ENCODE results near the gene GASK1A.
"Not testable (repeated sequence)": the region's sequence is repeated elsewhere in the genome, so short reads cannot be mapped to it uniquely, and the experiment has no call there.

The GASK1A gene

GRCh38 chr3:43034911-43035310 lies 55.8 kb downstream of the GASK1A start:
- no peak for DNase-seq

GRCh38 chr3:43035801-43036365 lies 56.8 kb downstream of the GASK1A start:
- DNase-seq, result no peak

- no peak for DNase-seq
Observed at GRCh38 chr3:43036621-43037423, 57.7 kb downstream of the GASK1A start.

- peak; percentile 38 for DNase-seq
Observed at GRCh38 chr3:43038010-43038409, 58.9 kb downstream of the GASK1A start.

- no peak for DNase-seq
Observed at GRCh38 chr3:43041517-43041916, 62.4 kb downstream of the GASK1A start.

- DNase-seq, result no peak
Observed at GRCh38 chr3:43043071-43043766, 64.1 kb downstream of the GASK1A start.

- DNase-seq, result no peak
Observed at GRCh38 chr3:43043793-43044192, 64.7 kb downstream of the GASK1A start.

GRCh38 chr3:43045079-43045478 lies 66.0 kb downstream of the GASK1A start:
- not testable (repeated sequence) for DNase-seq

- DNase-seq, result no peak
Observed at GRCh38 chr3:43046583-43046982, 67.5 kb downstream of the GASK1A start.

- DNase-seq, result no peak
Observed at GRCh38 chr3:43048470-43048869, 69.4 kb downstream of the GASK1A start.

- DNase-seq, result no peak
Observed at GRCh38 chr3:43053291-43053690, 74.2 kb downstream of the GASK1A start.

GRCh38 chr3:43054754-43055153 lies 75.6 kb downstream of the GASK1A start:
- no peak for DNase-seq

- DNase-seq, result no peak
Observed at GRCh38 chr3:43055393-43055792, 76.3 kb downstream of the GASK1A start.

- no peak for DNase-seq
Observed at GRCh38 chr3:43055806-43056770, 77.0 kb downstream of the GASK1A start.

GRCh38 chr3:43059456-43059855 lies 80.3 kb downstream of the GASK1A start:
- DNase-seq, result no peak

GRCh38 chr3:43061101-43061895 lies 82.2 kb downstream of the GASK1A start:
- no peak for DNase-seq

- DNase-seq, result no peak
Observed at GRCh38 chr3:43062040-43062563, 83.0 kb downstream of the GASK1A start.

- DNase-seq, result no peak
Observed at GRCh38 chr3:43062564-43063040, 83.5 kb downstream of the GASK1A start.

GRCh38 chr3:43063114-43063513 lies 84.0 kb downstream of the GASK1A start:
- no peak for DNase-seq

GRCh38 chr3:43070670-43071069 lies 91.6 kb downstream of the GASK1A start:
- DNase-seq, result not testable (repeated sequence)

- peak; percentile 34 for DNase-seq
Observed at GRCh38 chr3:43071313-43071893, 92.3 kb downstream of the GASK1A start.

Measured in activated CD4-positive, alpha-beta T cell treated with anti-CD3 and anti-CD28 coated beads, Interleukin-10, Interleukin-2, amounts not matched to agents 100 ng/mL and 50 ng/mL, durations not matched to agents 16 hours and 8 hours (primary cell).